SK-N-MC (cell line): Measurements from ENCODE around the gene TTC24.
"Not testable (repeated sequence)": the region's sequence is repeated elsewhere in the genome, so short reads cannot be mapped to it uniquely, and the experiment has no call there.

Source experiments
- DNase-seq: peaks from one replicate; pipeline ENCODE4 v3.0.0-alpha.2; 2011; ENCODE audit warnings: low read depth, low spot score
- H3K27ac ChIP-seq: fragments of 200-600 bp; sonication (generic); 2 replicates; pipeline ENCODE4 v1.5.1; 2016; ENCODE audit warnings: mixed run types
- H3K36me3 ChIP-seq: fragments of 200-600 bp; sonication (generic); 2 replicates; pipeline ENCODE4 v1.6.1; 2017; ENCODE audit warnings: antibody characterized with exemption, low read length, mixed read lengths; ENCODE audit not compliant: insufficient read depth
- H3K4me3 ChIP-seq: fragments of 200-600 bp; sonication (generic); 2 replicates; pipeline ENCODE4 v1.5.1; 2016
- H3K9ac ChIP-seq: fragments of 200-600 bp; sonication (generic); 2 replicates; pipeline ENCODE4 v1.8.0; 2017; ENCODE audit warnings: mixed run types, mixed read lengths; ENCODE audit not compliant: insufficient read length
- H3K9me3 ChIP-seq: fragments of 200-600 bp; sonication (generic); 2 replicates; pipeline ENCODE4 v1.6.1; 2017; ENCODE audit warnings: low read depth, mild to moderate bottlenecking, antibody characterized with exemption, low read length, moderate library complexity, mixed read lengths
- EZH2 ChIP-seq: fragments of 200-600 bp; sonication (generic); IDR thresholded peaks from one replicate; pipeline ENCODE4 v1.6.1; 2017; ENCODE audit warnings: antibody characterized with exemption
- FOXP2 ChIP-seq: optimal IDR thresholded peaks from 2 replicates; pipeline ENCODE3; 2011; ENCODE audit warnings: mild to moderate bottlenecking, moderate library complexity; ENCODE audit not compliant: insufficient read depth; ENCODE audit errors: extremely low read length, control extremely low read depth
- POLR2AphosphoS5 ChIP-seq: IDR thresholded peaks from 2 replicates; pipeline ENCODE4 v1.6.1; 2012; ENCODE audit warnings: mild to moderate bottlenecking, low read depth, low read length, borderline replicate concordance

TTC24 gene

GRCh38 chr1:156626079-156626438, 46.5 kb downstream of the TTC24 start:
- Histone ChIP-seq H3K36me3 (no peaks in the 10 kb centered on the region), H3K27ac (no peak overlapping the region), H3K4me3 (no peak overlapping the region), H3K9ac (no peak overlapping the region), H3K9me3 (no peaks in the 10 kb centered on the region)
- DNase-seq: no peak
- TF ChIP-seq POLR2AphosphoS5 (no peak), EZH2 (no peak), FOXP2 (no peak)

- no peak overlapping the region for H3K9ac ChIP-seq
- H3K27ac ChIP-seq: no peak overlapping the region
- DNase-seq: no peak
- no peak overlapping the region for H3K4me3 ChIP-seq
- TF ChIP-seq FOXP2 (no peak), EZH2 (no peak), POLR2AphosphoS5 (no peak)
- no peaks in the 10 kb centered on the region for H3K36me3 ChIP-seq
- no peaks in the 10 kb centered on the region for H3K9me3 ChIP-seq
These were observed 47.9 kb downstream of the TTC24 start for GRCh38 chr1:156627313-156627880.

GRCh38 chr1:156629823-156630449, 50.4 kb downstream of the TTC24 start:
- Histone ChIP-seq H3K4me3 (no peak overlapping the region), H3K9me3 (no peaks in the 10 kb centered on the region), H3K36me3 (no peaks in the 10 kb centered on the region), H3K27ac (no peak overlapping the region), H3K9ac (no peak overlapping the region)
- no peak for DNase-seq
- TF ChIP-seq POLR2AphosphoS5 (no peak), EZH2 (no peak), FOXP2 (no peak)

GRCh38 chr1:156631152-156631551, 51.6 kb downstream of the TTC24 start:
- H3K27ac ChIP-seq, H3K36me3 ChIP-seq, H3K9me3 ChIP-seq, H3K9ac ChIP-seq, DNase-seq, H3K4me3 ChIP-seq: not testable (repeated sequence)

GRCh38 chr1:156632355-156632754, 52.8 kb downstream of the TTC24 start:
- Histone ChIP-seq H3K27ac (no peak overlapping the region), H3K9me3 (no peaks in the 10 kb centered on the region), H3K9ac (no peak overlapping the region), H3K36me3 (no peaks in the 10 kb centered on the region), H3K4me3 (no peak overlapping the region)
- TF ChIP-seq FOXP2 (no peak), EZH2 (no peak), POLR2AphosphoS5 (no peak)
- DNase-seq: no peak
